B cell (primary cell): Measurements from ENCODE around the gene MED23.

Experiments
- EZH2 ChIP-seq: IDR thresholded peaks from 2 replicates; pipeline ENCODE4 v1.6.1; 2012; ENCODE audit warnings: borderline replicate concordance, low read depth, mild to moderate bottlenecking, moderate library complexity, low read length; ENCODE audit not compliant: insufficient read depth, poor library complexity, severe bottlenecking
- TF ChIP-seq, protein P1 (sequence below): fragments of 200-600 bp; IDR thresholded peaks from one replicate; pipeline ENCODE4 v1.8.0; 2022; ENCODE audit warnings: antibody characterized with exemption, mild to moderate bottlenecking

DNA sequence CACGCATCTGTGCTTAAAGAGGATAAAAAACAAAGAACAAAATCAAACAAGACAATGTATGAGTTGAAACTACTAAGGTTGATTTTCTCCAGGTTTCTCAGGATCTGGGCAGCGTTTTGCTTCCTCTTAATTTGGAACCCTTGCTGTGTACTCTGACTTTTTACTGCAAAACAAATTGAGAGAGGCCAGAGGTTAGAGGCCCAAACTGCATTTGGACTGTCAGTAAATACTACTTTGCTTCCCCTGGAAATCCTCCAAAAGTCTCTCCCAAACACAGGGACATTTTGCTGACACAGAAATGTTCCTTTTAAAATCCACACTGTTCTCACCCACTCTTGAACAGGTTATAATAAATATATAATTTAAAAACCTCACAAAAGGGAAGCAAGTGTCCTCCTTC, 53.9 kb downstream of the MED23 start:
- TF ChIP-seq, protein P1, sequence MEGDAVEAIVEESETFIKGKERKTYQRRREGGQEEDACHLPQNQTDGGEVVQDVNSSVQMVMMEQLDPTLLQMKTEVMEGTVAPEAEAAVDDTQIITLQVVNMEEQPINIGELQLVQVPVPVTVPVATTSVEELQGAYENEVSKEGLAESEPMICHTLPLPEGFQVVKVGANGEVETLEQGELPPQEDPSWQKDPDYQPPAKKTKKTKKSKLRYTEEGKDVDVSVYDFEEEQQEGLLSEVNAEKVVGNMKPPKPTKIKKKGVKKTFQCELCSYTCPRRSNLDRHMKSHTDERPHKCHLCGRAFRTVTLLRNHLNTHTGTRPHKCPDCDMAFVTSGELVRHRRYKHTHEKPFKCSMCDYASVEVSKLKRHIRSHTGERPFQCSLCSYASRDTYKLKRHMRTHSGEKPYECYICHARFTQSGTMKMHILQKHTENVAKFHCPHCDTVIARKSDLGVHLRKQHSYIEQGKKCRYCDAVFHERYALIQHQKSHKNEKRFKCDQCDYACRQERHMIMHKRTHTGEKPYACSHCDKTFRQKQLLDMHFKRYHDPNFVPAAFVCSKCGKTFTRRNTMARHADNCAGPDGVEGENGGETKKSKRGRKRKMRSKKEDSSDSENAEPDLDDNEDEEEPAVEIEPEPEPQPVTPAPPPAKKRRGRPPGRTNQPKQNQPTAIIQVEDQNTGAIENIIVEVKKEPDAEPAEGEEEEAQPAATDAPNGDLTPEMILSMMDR = no peak
- no peak for TF ChIP-seq EZH2
